OCI-LY1 (cell line): Measurements from ENCODE around the gene GALNT14.

ENCODE experiments used
- H2AFZ ChIP-seq: fragments of 200-600 bp; sonication (generic), shearing (Covaris generic); 2 replicates; pipeline ENCODE4 v1.6.0; 2014; ENCODE audit warnings: antibody characterized with exemption, mild to moderate bottlenecking, low read length
- H3F3A ChIP-seq: fragments of 200-600 bp; sonication (generic), shearing (Covaris generic); 2 replicates; pipeline ENCODE4 v1.6.0; 2014; ENCODE audit warnings: mild to moderate bottlenecking, antibody characterized with exemption, low read length, moderate library complexity; ENCODE audit not compliant: insufficient read depth
- H3K27ac ChIP-seq: fragments of 200-600 bp; sonication (generic); 2 replicates; pipeline ENCODE4 v1.5.1; 2014; ENCODE audit warnings: low read length, mixed run types, mild to moderate bottlenecking, low read depth; ENCODE audit not compliant: poor library complexity, severe bottlenecking
- H3K27me3 ChIP-seq: fragments of 200-600 bp; sonication (generic); 2 replicates; pipeline ENCODE4 v1.6.0; 2014; ENCODE audit warnings: antibody characterized with exemption, mild to moderate bottlenecking, low read length, moderate library complexity; ENCODE audit not compliant: insufficient read depth
- H3K36me3 ChIP-seq: fragments of 200-600 bp; sonication (generic); 2 replicates; pipeline ENCODE4 v1.6.1; 2014; ENCODE audit warnings: mild to moderate bottlenecking, antibody characterized with exemption, low read length, moderate library complexity, mixed read lengths; ENCODE audit not compliant: insufficient read depth
- H3K4me1 ChIP-seq: fragments of 200-600 bp; sonication (generic); 2 replicates; pipeline ENCODE4 v1.5.1; 2014; ENCODE audit warnings: mild to moderate bottlenecking, low read length, moderate library complexity; ENCODE audit not compliant: insufficient read depth, severe bottlenecking
- H3K4me2 ChIP-seq: fragments of 200-600 bp; sonication (generic), shearing (Covaris generic); 2 replicates; pipeline ENCODE4 v1.6.1; 2014; ENCODE audit warnings: low read length
- H3K4me3 ChIP-seq: fragments of 200-600 bp; sonication (generic); 2 replicates; pipeline ENCODE4 v1.5.1; 2014; ENCODE audit warnings: low read length, low read depth, mild to moderate bottlenecking, mixed read lengths; ENCODE audit not compliant: poor library complexity, severe bottlenecking
- H3K79me2 ChIP-seq: fragments of 200-600 bp; shearing (Covaris generic); 2 replicates; pipeline ENCODE4 v1.6.1; 2016; ENCODE audit warnings: mixed run types, low read length, mixed read lengths; ENCODE audit not compliant: insufficient read depth
- H3K9ac ChIP-seq: fragments of 200-600 bp; sonication (generic), shearing (Covaris generic); 2 replicates; pipeline ENCODE4 v1.6.1; 2014; ENCODE audit warnings: mild to moderate bottlenecking, low read length, mixed read lengths
- H3K9me2 ChIP-seq: fragments of 200-600 bp; sonication (generic), shearing (Covaris generic); 2 replicates; pipeline ENCODE4 v1.6.1; 2014; ENCODE audit warnings: low read depth, mild to moderate bottlenecking, low read length, mixed read lengths
- H3K9me3 ChIP-seq: fragments of 200-600 bp; shearing (Covaris generic); 2 replicates; pipeline ENCODE4 v1.6.1; 2014; ENCODE audit warnings: low read length, mixed read lengths
- H4K20me1 ChIP-seq: fragments of 200-600 bp; sonication (generic), shearing (Covaris generic); 2 replicates; pipeline ENCODE4 v1.6.0; 2016; ENCODE audit warnings: mild to moderate bottlenecking, low read length; ENCODE audit not compliant: insufficient read depth
- EZH2 ChIP-seq: fragments of 200-600 bp; sonication (generic), shearing (Covaris generic); IDR thresholded peaks from 2 replicates; pipeline ENCODE4 v1.8.0; 2017; ENCODE audit warnings: borderline replicate concordance, mixed run types, mild to moderate bottlenecking, antibody characterized with exemption, low read length, moderate library complexity, mixed read lengths
- TF ChIP-seq, protein P1 (sequence below): fragments of 200-600 bp; sonication (generic), shearing (Covaris generic); IDR thresholded peaks from 2 replicates; pipeline ENCODE4 v1.5.1; 2017; ENCODE audit warnings: mild to moderate bottlenecking, antibody characterized with exemption, low read length, moderate library complexity, mixed read lengths

GALNT14 gene

DNA sequence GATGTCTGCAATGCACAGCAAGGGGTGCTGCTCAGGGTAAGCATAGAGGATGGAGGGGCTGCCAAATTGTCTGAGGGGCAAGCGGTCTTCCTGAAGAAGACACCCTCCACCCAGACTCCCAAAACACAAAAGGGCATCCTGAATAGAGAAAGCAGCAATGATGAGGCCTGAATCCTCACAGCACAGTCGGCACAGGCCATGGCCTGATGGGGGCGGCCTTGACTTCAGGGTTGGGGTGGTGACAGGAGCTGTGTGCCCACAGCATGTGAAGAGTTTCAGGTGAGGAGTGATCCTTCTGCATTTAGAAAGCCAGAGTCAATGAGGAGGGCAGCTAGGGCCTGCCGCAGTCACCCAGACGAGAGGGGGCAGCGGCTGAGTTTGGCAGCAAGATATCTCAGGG, 159.4 kb downstream of the GALNT14 start:
- Histone ChIP-seq H3K27me3 (0 out of 2 replicates have a peak, but pooled peaks cover 4% of the 10 kb centered on the region), H3K9ac (no peak overlapping the region), H3K4me1 (no peaks in the 10 kb centered on the region), H3K27ac (no peak overlapping the region), H4K20me1 (no peaks in the 10 kb centered on the region), H3K9me3 (no peaks in the 10 kb centered on the region), H3K36me3 (no peaks in the 10 kb centered on the region), H3K4me3 (no peak overlapping the region), H2AFZ (no peak overlapping the region), H3K9me2 (no peaks in the 10 kb centered on the region), H3F3A (no peaks in the 10 kb centered on the region), H3K4me2 (no peak overlapping the region), H3K79me2 (no peaks in the 10 kb centered on the region)
- TF ChIP-seq, protein P1, sequence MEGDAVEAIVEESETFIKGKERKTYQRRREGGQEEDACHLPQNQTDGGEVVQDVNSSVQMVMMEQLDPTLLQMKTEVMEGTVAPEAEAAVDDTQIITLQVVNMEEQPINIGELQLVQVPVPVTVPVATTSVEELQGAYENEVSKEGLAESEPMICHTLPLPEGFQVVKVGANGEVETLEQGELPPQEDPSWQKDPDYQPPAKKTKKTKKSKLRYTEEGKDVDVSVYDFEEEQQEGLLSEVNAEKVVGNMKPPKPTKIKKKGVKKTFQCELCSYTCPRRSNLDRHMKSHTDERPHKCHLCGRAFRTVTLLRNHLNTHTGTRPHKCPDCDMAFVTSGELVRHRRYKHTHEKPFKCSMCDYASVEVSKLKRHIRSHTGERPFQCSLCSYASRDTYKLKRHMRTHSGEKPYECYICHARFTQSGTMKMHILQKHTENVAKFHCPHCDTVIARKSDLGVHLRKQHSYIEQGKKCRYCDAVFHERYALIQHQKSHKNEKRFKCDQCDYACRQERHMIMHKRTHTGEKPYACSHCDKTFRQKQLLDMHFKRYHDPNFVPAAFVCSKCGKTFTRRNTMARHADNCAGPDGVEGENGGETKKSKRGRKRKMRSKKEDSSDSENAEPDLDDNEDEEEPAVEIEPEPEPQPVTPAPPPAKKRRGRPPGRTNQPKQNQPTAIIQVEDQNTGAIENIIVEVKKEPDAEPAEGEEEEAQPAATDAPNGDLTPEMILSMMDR = no peak
- no peak for TF ChIP-seq EZH2

DNA sequence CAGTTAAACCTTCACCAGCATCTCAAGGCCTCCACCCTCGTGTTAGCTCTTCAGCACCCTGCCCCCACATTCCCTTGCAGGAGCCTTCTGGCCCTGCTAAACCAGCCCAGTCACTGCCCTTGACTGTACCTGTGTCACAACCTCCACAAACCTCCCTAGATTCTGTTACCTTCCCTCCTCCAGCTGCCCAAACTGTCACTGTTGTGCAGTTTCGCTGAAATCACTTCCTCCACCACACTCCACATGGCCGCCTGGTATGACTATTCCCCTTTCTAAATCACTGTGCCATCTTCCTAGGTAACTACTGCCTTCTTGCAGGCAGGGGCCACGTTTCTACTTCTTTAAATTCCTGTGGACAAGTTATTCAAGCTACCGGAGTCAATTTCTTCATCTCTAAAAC, 160.2 kb downstream of the GALNT14 start:
- TF ChIP-seq, protein P1 = no peak
- no peak for TF ChIP-seq EZH2
- Histone ChIP-seq H4K20me1 (no peaks in the 10 kb centered on the region), H3K4me3 (no peak overlapping the region), H3F3A (no peaks in the 10 kb centered on the region), H2AFZ (no peak overlapping the region), H3K79me2 (no peaks in the 10 kb centered on the region), H3K9me2 (no peaks in the 10 kb centered on the region), H3K9me3 (no peaks in the 10 kb centered on the region), H3K27me3 (0 out of 2 replicates have a peak, but pooled peaks cover 4% of the 10 kb centered on the region), H3K4me1 (no peaks in the 10 kb centered on the region), H3K36me3 (no peaks in the 10 kb centered on the region), H3K27ac (no peak overlapping the region), H3K9ac (no peak overlapping the region), H3K4me2 (no peak overlapping the region)

DNA sequence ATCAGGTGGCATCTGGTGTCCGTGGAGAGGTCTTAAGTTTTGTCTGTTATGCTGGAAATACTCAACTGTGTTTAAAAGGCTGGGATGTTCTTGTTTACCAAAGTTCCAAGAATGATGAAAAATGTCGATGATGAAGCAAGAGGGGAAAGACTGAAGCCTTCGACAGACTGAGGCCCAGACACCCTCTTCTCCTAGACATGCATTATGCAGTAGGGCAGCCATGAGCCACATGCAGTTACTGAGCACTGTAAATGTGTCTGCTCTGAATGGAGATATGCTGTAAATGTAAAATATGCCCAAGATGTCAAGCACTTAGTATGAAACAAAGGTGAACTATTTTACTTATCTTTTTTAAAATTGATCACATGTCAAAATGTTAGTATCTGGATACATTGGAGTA, 163.1 kb downstream of the GALNT14 start:
- Histone ChIP-seq H3K9ac (no peak overlapping the region), H3K79me2 (no peaks in the 10 kb centered on the region), H3K9me2 (no peaks in the 10 kb centered on the region), H3K36me3 (no peaks in the 10 kb centered on the region), H3K27ac (no peak overlapping the region), H4K20me1 (no peaks in the 10 kb centered on the region), H3F3A (no peaks in the 10 kb centered on the region), H3K4me2 (no peak overlapping the region), H2AFZ (no peak overlapping the region), H3K9me3 (no peaks in the 10 kb centered on the region), H3K4me1 (no peaks in the 10 kb centered on the region), H3K27me3 (0 out of 2 replicates have a peak, but pooled peaks cover 7% of the 10 kb centered on the region), H3K4me3 (no peak overlapping the region)
- TF ChIP-seq, protein P1 = no peak
- no peak for TF ChIP-seq EZH2
